ENCODE results near the gene STKLD1.

GRCh38 chr9:133357656-133358055 lies 18.5 kb upstream of the STKLD1 start:
- no peak for TF ChIP-seq SP1 (IDR thresholded peaks at IDR 0.05)
- TF ChIP-seq ZNF384 (IDR thresholded peaks at IDR 0.05) = no peak
